ENCODE measurements around the gene EMSY.

EMSY gene

GRCh38 chr11:76493040-76493439 is 48.2 kb downstream of the EMSY start:
- H3K4me3 ChIP-seq (ENCODE audit: control insufficient read depth, low read depth, low read length): no peak overlapping the region
- no peak for TF ChIP-seq CTCF (IDR thresholded peaks at IDR 0.05; ENCODE audit: control insufficient read depth, insufficient read depth, low read depth, low read length, missing control alignments)
- no peak for DNase-seq (ENCODE audit: low read depth)

- TF ChIP-seq CTCF (IDR thresholded peaks at IDR 0.05; ENCODE audit: control insufficient read depth, insufficient read depth, low read depth, low read length, missing control alignments): no peak
- no peak for DNase-seq (ENCODE audit: low read depth)
- H3K4me3 ChIP-seq (ENCODE audit: control insufficient read depth, low read depth, low read length): no peak overlapping the region
Observed at GRCh38 chr11:76493626-76494539, 49.1 kb downstream of the EMSY start.

GRCh38 chr11:76495019-76495418 is 50.2 kb downstream of the EMSY start:
- no peak for TF ChIP-seq CTCF (IDR thresholded peaks at IDR 0.05; ENCODE audit: control insufficient read depth, insufficient read depth, low read depth, low read length, missing control alignments)
- no peak for DNase-seq (ENCODE audit: low read depth)
- H3K4me3 ChIP-seq (ENCODE audit: control insufficient read depth, low read depth, low read length): no peak overlapping the region

- no peak for TF ChIP-seq CTCF (IDR thresholded peaks at IDR 0.05; ENCODE audit: control insufficient read depth, insufficient read depth, low read depth, low read length, missing control alignments)
- DNase-seq (ENCODE audit: low read depth): no peak
Observed at GRCh38 chr11:76496174-76496573, 51.4 kb downstream of the EMSY start.

DNA sequence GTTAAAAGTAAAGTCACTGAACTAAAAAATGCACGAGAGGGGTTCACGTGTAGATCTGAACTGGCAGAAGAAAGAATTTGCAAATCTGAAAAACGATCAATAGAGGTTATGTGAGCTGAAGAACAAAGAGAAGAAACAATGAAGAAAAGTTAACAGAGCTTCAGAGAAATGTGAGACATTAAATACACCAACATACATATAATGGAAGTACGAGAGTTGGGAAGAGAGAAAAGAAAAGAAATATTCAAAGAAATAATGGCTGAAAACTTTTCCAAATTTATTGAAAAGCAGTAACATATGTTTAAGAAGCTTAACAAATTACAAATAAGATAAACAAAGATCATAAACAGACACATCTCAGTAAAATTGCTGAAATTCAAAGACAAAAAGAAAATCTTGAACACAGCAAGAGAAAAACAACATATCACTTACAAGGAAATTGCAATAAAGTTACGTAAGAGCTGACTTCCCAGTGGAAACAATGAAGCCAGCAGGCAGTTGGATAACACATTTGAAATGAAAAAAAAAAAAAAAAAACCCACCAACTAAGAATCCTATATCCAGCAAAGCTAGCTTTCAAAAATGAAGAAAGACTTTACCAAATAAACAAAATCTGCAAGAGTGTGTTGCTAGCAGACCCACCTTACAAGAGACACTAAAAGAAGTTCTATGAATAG is 56.8 kb downstream of the EMSY start:
- H3K4me3 ChIP-seq (ENCODE audit: control insufficient read depth, low read depth, low read length): no peak overlapping the region
- DNase-seq (ENCODE audit: low read depth): no peak
- no peak for TF ChIP-seq CTCF (IDR thresholded peaks at IDR 0.05; ENCODE audit: control insufficient read depth, insufficient read depth, low read depth, low read length, missing control alignments)

More at GRCh38 chr11:76496174-76496573, 51.4 kb downstream of the EMSY start:
- no peak overlapping the region for H3K4me3 ChIP-seq (ENCODE audit: control insufficient read depth, low read depth, low read length)

GRCh38 chr11:76506833-76507232 is 62.0 kb downstream of the EMSY start:
- TF ChIP-seq CTCF (IDR thresholded peaks at IDR 0.05; ENCODE audit: control insufficient read depth, insufficient read depth, low read depth, low read length, missing control alignments): no peak
- no peak for DNase-seq (ENCODE audit: low read depth)
- H3K4me3 ChIP-seq (ENCODE audit: control insufficient read depth, low read depth, low read length): no peak overlapping the region

Measured in AG09309 (cell line).